ENCODE measurements around the gene SUMO4. TPM values are rescaled to one million over a fixed set of nuclear protein-coding genes. Genes with fewer than 3 reads are reported as not detected.

Gene SUMO4
- total RNA-seq, 1 experiment from 2014 or later: 1.8 TPM

DNA sequence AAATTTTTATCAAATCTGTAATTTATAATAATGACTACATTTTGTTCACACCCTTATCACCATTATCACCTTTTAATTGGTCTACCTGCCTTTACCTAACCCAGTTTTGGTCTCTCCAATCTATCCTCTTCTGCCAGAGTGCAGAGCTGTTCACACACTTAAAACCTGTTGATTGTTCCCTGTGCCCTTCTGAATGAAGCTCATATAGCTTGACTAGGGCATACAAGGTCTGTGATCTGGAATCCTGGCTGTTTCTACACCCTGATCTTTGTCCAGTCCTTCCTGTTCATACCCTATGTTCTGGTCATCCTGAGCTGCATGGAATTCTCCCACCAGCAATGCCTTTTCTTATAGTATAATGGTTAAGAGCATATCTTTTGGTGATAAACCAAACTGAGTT lies 28.9 kb upstream of the SUMO4 start:
- peaks cover 75% of the 10 kb centered on the region for H3K79me2 ChIP-seq (ENCODE audit: low read depth)
- BruUV-seq (replicated peaks): no TSS peak
- H4K20me1 ChIP-seq (ENCODE audit: insufficient read depth): 0 out of 2 replicates have a peak, but pooled peaks cover 3% of the 10 kb centered on the region

DNA sequence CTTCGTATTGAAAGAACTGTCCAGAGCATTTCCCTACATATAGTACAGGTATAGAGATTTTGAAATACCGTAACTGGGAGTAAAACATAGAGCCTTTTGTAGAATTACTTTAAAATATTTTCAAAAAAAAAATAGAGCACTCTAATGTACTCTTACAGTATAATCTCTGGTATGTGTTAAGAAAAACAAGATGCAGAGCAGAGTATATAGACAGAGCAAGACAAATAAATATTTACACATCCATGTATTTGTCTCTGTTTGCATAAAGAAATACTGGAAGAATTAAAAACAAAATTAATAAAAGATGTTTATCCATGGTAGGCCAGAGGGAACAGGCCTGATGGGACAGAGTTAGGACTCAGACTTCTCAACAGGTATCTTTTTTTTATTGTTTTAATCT lies 28.0 kb upstream of the SUMO4 start:
- H3K79me2 ChIP-seq (ENCODE audit: low read depth): peaks cover 72% of the 10 kb centered on the region
- no peaks in the 10 kb centered on the region for H3K4me1 ChIP-seq (replicated peaks; ENCODE audit: insufficient read depth)
- H4K20me1 ChIP-seq (ENCODE audit: insufficient read depth): peaks cover 8% of the 10 kb centered on the region; the same call in 1 of the 2 replicates
- H3K27me3 ChIP-seq (ENCODE audit: insufficient read depth, low read depth): no peaks in the 10 kb centered on the region
- H2AFZ ChIP-seq: no peak overlapping the region
- TF ChIP-seq, protein P1, sequence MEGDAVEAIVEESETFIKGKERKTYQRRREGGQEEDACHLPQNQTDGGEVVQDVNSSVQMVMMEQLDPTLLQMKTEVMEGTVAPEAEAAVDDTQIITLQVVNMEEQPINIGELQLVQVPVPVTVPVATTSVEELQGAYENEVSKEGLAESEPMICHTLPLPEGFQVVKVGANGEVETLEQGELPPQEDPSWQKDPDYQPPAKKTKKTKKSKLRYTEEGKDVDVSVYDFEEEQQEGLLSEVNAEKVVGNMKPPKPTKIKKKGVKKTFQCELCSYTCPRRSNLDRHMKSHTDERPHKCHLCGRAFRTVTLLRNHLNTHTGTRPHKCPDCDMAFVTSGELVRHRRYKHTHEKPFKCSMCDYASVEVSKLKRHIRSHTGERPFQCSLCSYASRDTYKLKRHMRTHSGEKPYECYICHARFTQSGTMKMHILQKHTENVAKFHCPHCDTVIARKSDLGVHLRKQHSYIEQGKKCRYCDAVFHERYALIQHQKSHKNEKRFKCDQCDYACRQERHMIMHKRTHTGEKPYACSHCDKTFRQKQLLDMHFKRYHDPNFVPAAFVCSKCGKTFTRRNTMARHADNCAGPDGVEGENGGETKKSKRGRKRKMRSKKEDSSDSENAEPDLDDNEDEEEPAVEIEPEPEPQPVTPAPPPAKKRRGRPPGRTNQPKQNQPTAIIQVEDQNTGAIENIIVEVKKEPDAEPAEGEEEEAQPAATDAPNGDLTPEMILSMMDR (conservative IDR thresholded peaks at IDR 0.05): no peak
- no peak for TF ChIP-seq EZH2 (IDR thresholded peaks at IDR 0.05; ENCODE audit: low read depth)
- H3K36me3 ChIP-seq (ENCODE audit: low read depth): peaks cover 18% of the 10 kb centered on the region
- H3K27ac ChIP-seq: no peak overlapping the region
- no TSS peak for BruUV-seq (replicated peaks)
- H3K9me3 ChIP-seq (ENCODE audit: insufficient read depth, low read depth): no peaks in the 10 kb centered on the region
- ChIA-PET POLR2A (ENCODE audit: unreplicated experiment) (no interaction called here), CTCF (no interaction called here)
- DNase-seq: no peak
- no peaks in the 10 kb centered on the region for H3K9me2 ChIP-seq (ENCODE audit: insufficient read depth)
- intact Hi-C loops (cut with micrococcal nuclease; ENCODE audit: unreplicated experiment): no loop called here
- peaks cover 2% of the 10 kb centered on the region; the same call in 1 of the 2 replicates for H3F3A ChIP-seq (ENCODE audit: insufficient read depth, low read depth)
- H3K4me2 ChIP-seq: no peak overlapping the region
- no peak overlapping the region for H3K4me3 ChIP-seq

More for the DNA sequence above, 28.9 kb upstream of the SUMO4 start:
- H2AFZ ChIP-seq: no peak overlapping the region
- no peaks in the 10 kb centered on the region for H3K9me3 ChIP-seq (ENCODE audit: insufficient read depth, low read depth)
- intact Hi-C loops (cut with micrococcal nuclease; ENCODE audit: unreplicated experiment): no loop called here
- CTCF ChIA-PET: no interaction called here
- peaks cover 18% of the 10 kb centered on the region for H3K36me3 ChIP-seq (ENCODE audit: low read depth)
- H3K9me2 ChIP-seq (ENCODE audit: insufficient read depth): no peaks in the 10 kb centered on the region
- H3K4me3 ChIP-seq: no peak overlapping the region
- POLR2A ChIA-PET (ENCODE audit: unreplicated experiment): no interaction called here
- no peak for TF ChIP-seq EZH2 (IDR thresholded peaks at IDR 0.05; ENCODE audit: low read depth)
- no peak overlapping the region for H3K4me2 ChIP-seq
- no peak for DNase-seq
- no peak overlapping the region for H3K27ac ChIP-seq
- peaks cover 3% of the 10 kb centered on the region; the same call in 1 of the 2 replicates for H3F3A ChIP-seq (ENCODE audit: insufficient read depth, low read depth)
- no peaks in the 10 kb centered on the region for H3K27me3 ChIP-seq (ENCODE audit: insufficient read depth, low read depth)
- H3K4me1 ChIP-seq (replicated peaks; ENCODE audit: insufficient read depth): no peaks in the 10 kb centered on the region

DNA sequence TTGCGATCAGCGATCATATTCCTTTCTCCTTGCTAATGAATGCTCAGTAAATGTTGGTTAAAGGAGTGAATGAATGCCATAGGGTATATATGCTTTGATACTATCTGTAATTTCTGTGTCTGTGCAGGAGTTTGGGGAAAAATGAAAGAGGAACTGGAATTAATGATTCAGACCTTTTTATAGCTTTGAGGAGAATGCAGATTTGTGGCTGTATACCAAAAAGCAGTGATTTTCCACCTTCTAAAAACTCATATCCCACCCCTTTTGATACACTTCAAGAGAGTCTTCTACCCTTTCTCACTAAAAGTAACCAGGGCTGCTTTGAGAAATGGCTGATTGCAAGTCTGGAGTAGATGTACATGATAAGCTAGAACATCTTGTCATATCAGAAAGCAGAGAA lies 26.6 kb upstream of the SUMO4 start:
- intact Hi-C loops (cut with micrococcal nuclease; ENCODE audit: unreplicated experiment): no loop called here
- H3K4me3 ChIP-seq: no peak overlapping the region
- H3K27me3 ChIP-seq (ENCODE audit: insufficient read depth, low read depth): no peaks in the 10 kb centered on the region
- peaks cover 57% of the 10 kb centered on the region for H3K79me2 ChIP-seq (ENCODE audit: low read depth)
- POLR2A ChIA-PET (ENCODE audit: unreplicated experiment): no interaction called here
- no peak overlapping the region for H2AFZ ChIP-seq
- no peaks in the 10 kb centered on the region for H3K4me1 ChIP-seq (replicated peaks; ENCODE audit: insufficient read depth)
- H3K27ac ChIP-seq: no peak overlapping the region
- H4K20me1 ChIP-seq (ENCODE audit: insufficient read depth): peaks cover 8% of the 10 kb centered on the region; the same call in 1 of the 2 replicates
- H3K36me3 ChIP-seq (ENCODE audit: low read depth): peaks cover 24% of the 10 kb centered on the region
- no TSS peak for BruUV-seq (replicated peaks)
- H3F3A ChIP-seq (ENCODE audit: insufficient read depth, low read depth): no peaks in the 10 kb centered on the region
- H3K9me3 ChIP-seq (ENCODE audit: insufficient read depth, low read depth): no peaks in the 10 kb centered on the region
- CTCF ChIA-PET: interaction anchor here (0.6 kb wide), 1 partner anchor 305 kb away, joined by 3 read pairs; no protein-coding TSS in a partner anchor
- no peaks in the 10 kb centered on the region for H3K9me2 ChIP-seq (ENCODE audit: insufficient read depth)
- no peak for DNase-seq
- H3K4me2 ChIP-seq: no peak overlapping the region
- no peak for TF ChIP-seq EZH2 (IDR thresholded peaks at IDR 0.05; ENCODE audit: low read depth)
- TF ChIP-seq, protein P1 (conservative IDR thresholded peaks at IDR 0.05): no peak

DNA sequence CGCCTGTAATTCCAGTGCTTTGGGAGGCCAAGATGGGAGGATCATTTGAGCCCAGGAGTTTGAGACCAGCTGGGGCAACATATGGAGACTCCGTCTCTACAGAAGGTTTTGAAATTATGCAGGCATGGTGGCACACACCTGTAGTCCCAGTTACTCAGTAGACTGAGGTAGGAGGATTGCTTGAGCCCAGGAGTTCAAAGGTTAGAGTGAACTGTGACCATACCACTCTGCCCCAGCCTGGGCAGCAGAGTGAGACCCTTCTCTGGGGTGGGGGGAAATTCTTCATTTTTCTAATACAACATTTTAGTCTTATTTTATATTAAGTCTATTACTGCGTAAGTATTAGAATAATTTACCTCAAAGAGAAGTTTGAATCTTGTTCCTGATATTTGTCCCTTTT lies 20.1 kb upstream of the SUMO4 start:
- Histone ChIP-seq H3K27me3 (ENCODE audit: insufficient read depth, low read depth) (no peaks in the 10 kb centered on the region), H2AFZ (no peak overlapping the region), H3F3A (ENCODE audit: insufficient read depth, low read depth) (no peaks in the 10 kb centered on the region; the same call in 1 of the 2 replicates), H3K4me2 (no peak overlapping the region), H3K4me3 (no peak overlapping the region), H3K4me1 (replicated peaks; ENCODE audit: insufficient read depth) (no peaks in the 10 kb centered on the region), H3K79me2 (ENCODE audit: low read depth) (peaks cover 25% of the 10 kb centered on the region; the same call in 1 of the 2 replicates), H3K9me3 (ENCODE audit: insufficient read depth, low read depth) (no peaks in the 10 kb centered on the region), H4K20me1 (ENCODE audit: insufficient read depth) (peaks cover 14% of the 10 kb centered on the region), H3K36me3 (ENCODE audit: low read depth) (peaks cover 37% of the 10 kb centered on the region), H3K27ac (no peak overlapping the region), H3K9me2 (ENCODE audit: insufficient read depth) (no peaks in the 10 kb centered on the region)
- TF ChIP-seq, protein P1 (conservative IDR thresholded peaks at IDR 0.05): no peak
- TF ChIP-seq EZH2 (IDR thresholded peaks at IDR 0.05; ENCODE audit: low read depth): no peak
- ChIA-PET POLR2A (ENCODE audit: unreplicated experiment) (no interaction called here), CTCF (no interaction called here)
- BruUV-seq (replicated peaks): no TSS peak
- intact Hi-C loops (cut with micrococcal nuclease; ENCODE audit: unreplicated experiment): no loop called here
- no peak for DNase-seq

Data from PC-9 (cell line).